Mesenchymal stem cell (in vitro differentiated cells and primary cell): ENCODE measurements around the gene MUC5B.

Experiments
- DNase-seq: peaks from one replicate; pipeline ENCODE4 v3.0.0-alpha.2; 2013
- H2AFZ ChIP-seq: one replicate; pipeline ENCODE4 v1.6.1; 2013; ENCODE audit warnings: low read depth, mild to moderate bottlenecking, control low read depth, inconsistent platforms, low read length, moderate library complexity
- H2AK5ac ChIP-seq: 2 replicates; pipeline ENCODE4 v1.6.1; 2013; ENCODE audit warnings: low read length, moderate library complexity, mild to moderate bottlenecking, inconsistent platforms; ENCODE audit not compliant: severe bottlenecking
- H2BK120ac ChIP-seq: one replicate; pipeline ENCODE4 v1.6.1; 2013; ENCODE audit warnings: low read depth, mild to moderate bottlenecking, inconsistent platforms, low read length, moderate library complexity
- H2BK12ac ChIP-seq, 2 experiments: one replicate each; pipeline ENCODE4 v1.6.1; 2013; ENCODE audit warnings: inconsistent platforms in 2 of 2, low read length in 2 of 2, mild to moderate bottlenecking in 2 of 2, moderate library complexity in 2 of 2, control low read depth in 1 of 2
- H2BK15ac ChIP-seq: one replicate; pipeline ENCODE4 v1.6.1; 2013; ENCODE audit warnings: mild to moderate bottlenecking, low read depth, inconsistent platforms; ENCODE audit not compliant: poor library complexity, severe bottlenecking
- H2BK5ac ChIP-seq: 2 replicates; pipeline ENCODE4 v1.6.1; 2013; ENCODE audit warnings: low read depth, mild to moderate bottlenecking, low read length, control low read depth, inconsistent platforms; ENCODE audit not compliant: poor library complexity, severe bottlenecking
- H3K14ac ChIP-seq, 2 experiments: one replicate each; pipeline ENCODE4 v1.6.1; 2013; ENCODE audit warnings: inconsistent platforms in 2 of 2, low read length in 2 of 2, control low read depth in 1 of 2, mild to moderate bottlenecking in 1 of 2, moderate library complexity in 1 of 2
- H3K18ac ChIP-seq, 2 experiments: one replicate each; pipeline ENCODE4 v1.6.1; 2013; ENCODE audit warnings: inconsistent platforms in 2 of 2, low read length in 2 of 2, control low read depth in 1 of 2, low read depth in 1 of 2, mild to moderate bottlenecking in 1 of 2
- H3K23ac ChIP-seq, 2 experiments: one replicate each; pipeline ENCODE4 v1.6.1; 2013; ENCODE audit warnings: inconsistent platforms in 2 of 2, low read length in 2 of 2, mild to moderate bottlenecking in 2 of 2, moderate library complexity in 2 of 2, control low read depth in 1 of 2
- H3K27ac ChIP-seq: 2 replicates; pipeline ENCODE4 v1.5.1; 2013; ENCODE audit warnings: mild to moderate bottlenecking, moderate library complexity, low read length, control low read depth, inconsistent platforms; ENCODE audit not compliant: poor library complexity, severe bottlenecking
- H3K27me3 ChIP-seq, 2 experiments: 2 replicates each; pipeline versions ENCODE4 v1.6.1 to v1.7.0; 2013; ENCODE audit warnings: low read length in 2 of 2, mild to moderate bottlenecking in 2 of 2, moderate library complexity in 2 of 2, control low read depth in 1 of 2, inconsistent platforms in 1 of 2; ENCODE audit not compliant: control insufficient read depth in 1 of 2, insufficient read depth in 1 of 2
- H3K36me3 ChIP-seq, 2 experiments: 2 replicates each; pipeline versions ENCODE4 v1.6.1 to v1.7.0; 2013; ENCODE audit warnings: low read length in 2 of 2, control low read depth in 1 of 2, inconsistent platforms in 1 of 2, low read depth in 1 of 2, mild to moderate bottlenecking in 1 of 2; ENCODE audit not compliant: insufficient read depth in 2 of 2, control insufficient read depth in 1 of 2
- H3K4ac ChIP-seq, 2 experiments: one replicate each; pipeline ENCODE4 v1.6.1; 2013; ENCODE audit warnings: inconsistent platforms in 2 of 2, low read length in 2 of 2, mild to moderate bottlenecking in 2 of 2, moderate library complexity in 2 of 2, control low read depth in 1 of 2, low read depth in 1 of 2
- H3K4me1 ChIP-seq: 2 replicates; pipeline ENCODE4 v1.6.1; 2013; ENCODE audit warnings: low read depth, low read length, control low read depth; ENCODE audit not compliant: control insufficient read depth, insufficient read depth
- H3K4me2 ChIP-seq: 2 replicates; pipeline ENCODE4 v1.6.1; 2013; ENCODE audit warnings: low read length, mild to moderate bottlenecking, inconsistent platforms; ENCODE audit not compliant: poor library complexity, severe bottlenecking
- H3K4me3 ChIP-seq, 2 experiments: 2 replicates each; pipeline versions ENCODE4 v1.5.1 to v1.7.0; 2013; ENCODE audit warnings: low read length in 2 of 2, mild to moderate bottlenecking in 2 of 2, control low read depth in 1 of 2, low read depth in 1 of 2; ENCODE audit not compliant: insufficient read depth in 1 of 2
- H3K79me1 ChIP-seq: replicated peaks from 2 replicates; pipeline ENCODE4 v1.6.1; 2013; ENCODE audit warnings: mild to moderate bottlenecking, control low read depth, low read length, inconsistent platforms; ENCODE audit not compliant: poor library complexity, severe bottlenecking
- H3K9ac ChIP-seq: 2 replicates; pipeline ENCODE4 v1.7.0; 2013; ENCODE audit warnings: mild to moderate bottlenecking, low read length, moderate library complexity
- H3K9me3 ChIP-seq: 2 replicates; pipeline ENCODE4 v1.7.0; 2013; ENCODE audit warnings: mild to moderate bottlenecking, low read length; ENCODE audit not compliant: control insufficient read depth
- H4K8ac ChIP-seq: one replicate; pipeline ENCODE4 v1.6.1; 2013; ENCODE audit warnings: inconsistent platforms, mild to moderate bottlenecking, low read length, moderate library complexity
- H4K91ac ChIP-seq: one replicate; pipeline ENCODE4 v1.6.1; 2013; ENCODE audit warnings: mild to moderate bottlenecking, low read length, inconsistent platforms
- WGBS: methylation state at CpG from one replicate; pipeline ENCODE4 v1.1.7; 2013; ENCODE audit warnings: mixed read lengths; 5-methylcytosine and 5-hydroxymethylcytosine counted together

The MUC5B gene

DNA sequence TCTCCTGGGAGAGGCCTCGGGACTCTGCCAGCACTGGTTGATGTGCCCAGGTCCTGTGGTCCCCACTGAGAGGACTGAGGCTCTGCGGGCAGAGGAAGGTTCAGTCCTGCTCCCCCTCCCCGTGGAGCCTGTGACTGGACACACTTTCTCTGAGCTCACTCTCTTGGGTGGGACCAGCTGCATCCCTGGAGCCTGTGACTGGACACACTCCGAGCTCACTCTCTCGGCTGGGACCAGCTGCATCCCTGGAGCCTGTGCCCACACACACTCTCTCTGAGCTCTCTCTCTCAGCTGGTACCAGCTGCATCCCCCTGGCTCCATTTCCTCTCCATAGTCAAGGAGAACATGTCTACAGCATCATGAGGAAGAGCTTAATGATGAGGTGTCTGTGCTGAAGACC lies 47.1 kb downstream of the MUC5B start:
- Histone ChIP-seq H3K18ac (no peak overlapping the region), H3K36me3 (peaks cover 13 to 21% of the 10 kb centered on the region in 2 experiments), H3K9ac (no peak overlapping the region), H3K27me3 (no peaks in the 10 kb centered on the region), H4K8ac (no peak overlapping the region), H3K79me1 (peaks cover 16% of the 10 kb centered on the region), H2BK15ac (no peak overlapping the region), H3K4me1 (peaks cover 26% of the 10 kb centered on the region), H3K4me2 (no peak overlapping the region), H2AFZ (no peak overlapping the region), H3K27ac (no peak overlapping the region), H2BK12ac (no peak overlapping the region), H2BK5ac (no peak overlapping the region), H3K4me3 (no peak overlapping the region), H2AK5ac (no peak overlapping the region), H2BK120ac (no peak overlapping the region), H3K4ac (no peak overlapping the region), H3K14ac (no peak overlapping the region), H3K23ac (no peak overlapping the region), H3K9me3 (no peaks in the 10 kb centered on the region), H4K91ac (no peak overlapping the region)
- WGBS = 86% methylated on average over 5 of the region's 5 CpGs
- no peak for DNase-seq

DNA sequence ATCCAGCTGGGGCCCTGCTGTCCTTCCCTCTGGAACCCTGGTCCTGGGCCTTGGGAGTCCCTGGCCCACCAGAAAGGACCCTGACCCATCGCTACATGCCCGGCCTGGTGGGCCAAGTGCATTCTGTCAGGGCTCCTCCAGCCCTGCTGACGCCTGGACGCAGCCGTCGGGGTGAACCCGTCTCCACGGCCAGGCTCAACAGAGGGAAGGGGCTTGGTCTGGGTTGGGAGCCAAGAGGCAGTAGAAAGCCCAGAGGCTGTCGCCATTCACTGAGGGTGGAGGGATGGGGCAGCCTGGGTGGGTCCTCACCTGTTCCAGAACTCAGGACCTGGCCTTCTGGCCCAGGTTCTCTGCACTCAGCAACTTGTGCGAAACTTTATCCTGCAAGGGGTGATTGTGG lies 47.6 kb downstream of the MUC5B start:
- WGBS = 97% methylated on average over 10 of the region's 10 CpGs
- H2AFZ ChIP-seq = no peak overlapping the region
- H2BK5ac ChIP-seq = no peak overlapping the region
- H4K8ac ChIP-seq = no peak overlapping the region
- peak overlapping the region; percentile 3 for H3K27ac ChIP-seq
- H4K91ac ChIP-seq = no peak overlapping the region
- no peak overlapping the region for H2BK15ac ChIP-seq
- peaks cover 26% of the 10 kb centered on the region for H3K4me1 ChIP-seq
- H3K27me3 ChIP-seq = no peaks in the 10 kb centered on the region
- no peak overlapping the region for H2BK120ac ChIP-seq
- peaks cover 19% of the 10 kb centered on the region for H3K79me1 ChIP-seq
- H3K14ac ChIP-seq = no peak overlapping the region
- no peak overlapping the region for H2BK12ac ChIP-seq
- H3K9me3 ChIP-seq = no peaks in the 10 kb centered on the region
- no peak overlapping the region for H3K4ac ChIP-seq
- no peak for DNase-seq
- H3K4me2 ChIP-seq = no peak overlapping the region
- peaks cover 19 to 25% of the 10 kb centered on the region in 2 experiments for H3K36me3 ChIP-seq
- H3K23ac ChIP-seq = no peak overlapping the region
- no peak overlapping the region for H3K18ac ChIP-seq
- H3K9ac ChIP-seq = no peak overlapping the region
- no peak overlapping the region for H3K4me3 ChIP-seq
- no peak overlapping the region for H2AK5ac ChIP-seq

DNA sequence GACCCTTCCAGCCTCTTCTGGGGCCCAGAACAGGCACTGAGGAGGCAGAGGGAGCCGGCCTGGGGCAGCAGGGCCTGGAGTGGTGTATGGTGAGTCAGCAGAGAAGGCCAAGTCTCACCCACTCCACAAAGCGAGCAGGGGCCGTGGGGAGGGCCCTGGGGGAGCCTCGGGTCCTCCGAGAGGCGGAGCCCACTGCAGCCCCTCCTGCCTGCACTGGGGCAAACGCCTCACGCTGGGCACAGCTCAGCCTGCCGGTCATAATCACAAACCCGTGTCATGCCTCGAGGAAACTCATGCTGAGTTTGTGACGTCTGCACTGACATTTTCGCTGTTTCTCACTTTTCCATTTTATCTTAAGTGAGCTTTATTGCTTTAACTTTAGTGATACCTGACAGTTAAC lies 48.1 kb downstream of the MUC5B start:
- H2BK120ac ChIP-seq = no peak overlapping the region
- no peak overlapping the region for H4K91ac ChIP-seq
- peaks cover 21% of the 10 kb centered on the region for H3K79me1 ChIP-seq
- H2BK15ac ChIP-seq = no peak overlapping the region
- H3K9ac ChIP-seq = no peak overlapping the region
- H3K36me3 ChIP-seq = peaks cover 24 to 29% of the 10 kb centered on the region in 2 experiments
- no peak overlapping the region for H3K23ac ChIP-seq
- peak; percentile 7 for DNase-seq
- H2AK5ac ChIP-seq = no peak overlapping the region
- H3K4me1 ChIP-seq = peaks cover 26% of the 10 kb centered on the region
- no peak overlapping the region for H4K8ac ChIP-seq
- no peak overlapping the region for H2AFZ ChIP-seq
- no peak overlapping the region for H3K4me3 ChIP-seq
- H2BK12ac ChIP-seq = no peak overlapping the region
- no peaks in the 10 kb centered on the region for H3K9me3 ChIP-seq
- no peaks in the 10 kb centered on the region for H3K27me3 ChIP-seq
- no peak overlapping the region for H3K14ac ChIP-seq
- no peak overlapping the region for H3K4me2 ChIP-seq
- H3K4ac ChIP-seq = no peak overlapping the region
- H3K18ac ChIP-seq = no peak overlapping the region
- H2BK5ac ChIP-seq = no peak overlapping the region
- peak overlapping the region; percentile 3 for H3K27ac ChIP-seq
- 66% methylated on average over 11 of the region's 13 CpGs for WGBS

DNA sequence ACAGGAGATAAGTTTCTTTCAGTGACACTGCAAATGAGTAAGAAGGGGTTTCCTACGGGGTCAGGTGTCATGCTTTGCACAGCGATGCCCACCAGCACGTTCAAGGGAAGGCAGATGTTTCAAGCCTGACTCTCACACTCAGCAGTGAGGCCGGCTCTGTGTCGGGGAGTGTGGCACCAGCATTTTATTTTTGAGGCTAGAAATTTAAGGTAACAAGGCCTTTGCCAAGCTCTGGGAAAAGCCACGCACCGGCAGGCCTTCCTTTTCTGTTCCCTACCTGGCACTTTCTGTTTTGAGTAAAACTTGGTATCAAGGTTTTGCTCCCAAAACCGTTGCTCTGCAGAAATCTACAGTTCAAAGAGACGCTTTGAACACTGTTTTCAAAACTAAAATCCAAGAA lies 48.5 kb downstream of the MUC5B start:
- no peak overlapping the region for H4K91ac ChIP-seq
- WGBS = 91% methylated on average over 9 of the region's 9 CpGs

More for the DNA sequence above, 48.5 kb downstream of the MUC5B start:
- Histone ChIP-seq H3K4me2 (no peak overlapping the region), H2AK5ac (no peak overlapping the region), H3K36me3 (peaks cover 28 to 33% of the 10 kb centered on the region in 2 experiments), H3K14ac (no peak overlapping the region), H3K4me3 (no peak overlapping the region), H3K27ac (peak overlapping the region; percentile 1), H2BK12ac (no peak overlapping the region), H3K4ac (no peak overlapping the region), H3K18ac (no peak overlapping the region), H2BK15ac (no peak overlapping the region), H3K9me3 (no peaks in the 10 kb centered on the region), H4K8ac (no peak overlapping the region), H3K27me3 (no peaks in the 10 kb centered on the region), H3K9ac (no peak overlapping the region), H2AFZ (no peak overlapping the region), H2BK120ac (no peak overlapping the region), H3K4me1 (peaks cover 26% of the 10 kb centered on the region), H3K23ac (no peak overlapping the region), H2BK5ac (no peak overlapping the region), H3K79me1 (peaks cover 25% of the 10 kb centered on the region)
- no peak for DNase-seq
